SK-N-SH treated with all-trans-retinoic acid at 6 μM for 48 hours (cell line): ENCODE measurements around the gene NXPH1.

Source experiments
- ATAC-seq: fragments of 200-7000 bp; cut with Tn5 transposase; 3 replicates; pipeline ENCODE4 v1.9.1; 2020; ENCODE audit warnings: mild to moderate bottlenecking, moderate library complexity
- ARNTL ChIP-seq: fragments of 450-650 bp; formaldehyde crosslinking; IDR thresholded peaks from 2 replicates; pipeline ENCODE4 v1.5.0; 2020; ENCODE audit warnings: low read depth, mild to moderate bottlenecking, moderate library complexity, borderline replicate concordance
- BACH2 ChIP-seq: fragments of 250-450 bp; sonication (Bioruptor Pico); IDR thresholded peaks from 2 replicates; pipeline ENCODE4 v1.9.0; 2021; ENCODE audit warnings: mild to moderate bottlenecking, borderline replicate concordance
- CSDC2 ChIP-seq: fragments of 250-450 bp; sonication (Bioruptor Pico); IDR thresholded peaks from 2 replicates; pipeline ENCODE4 v1.5.0; 2020; ENCODE audit warnings: mild to moderate bottlenecking, moderate library complexity
- CSRNP3 ChIP-seq: fragments of 250-450 bp; sonication (Bioruptor Pico); IDR thresholded peaks from 2 replicates; pipeline ENCODE4 v1.5.1; 2021; ENCODE audit warnings: mild to moderate bottlenecking, moderate library complexity
- ESRRG ChIP-seq: fragments of 250-450 bp; sonication (Bioruptor Pico); IDR thresholded peaks from 2 replicates; pipeline ENCODE4 v1.6.1; 2021; ENCODE audit warnings: mild to moderate bottlenecking
- GLIS3 ChIP-seq: fragments of 250-450 bp; sonication (Bioruptor Pico); IDR thresholded peaks from 2 replicates; pipeline ENCODE4 v1.5.0; 2020; ENCODE audit warnings: mild to moderate bottlenecking, moderate library complexity
- ISL1 ChIP-seq: fragments of 250-450 bp; sonication (Bioruptor Pico); IDR thresholded peaks from 2 replicates; pipeline ENCODE4 v2.1.2; 2022; ENCODE audit warnings: mild to moderate bottlenecking, moderate library complexity
- OSR1 ChIP-seq: fragments of 250-450 bp; sonication (Bioruptor Pico); IDR thresholded peaks from 2 replicates; pipeline ENCODE4 v1.8.0; 2022; ENCODE audit warnings: moderate library complexity, mild to moderate bottlenecking, inconsistent platforms
- PPARA ChIP-seq: fragments of 250-450 bp; sonication (Bioruptor Pico); IDR thresholded peaks from 2 replicates; pipeline ENCODE4 v1.5.0; 2020; ENCODE audit warnings: mild to moderate bottlenecking, borderline replicate concordance
- RARB ChIP-seq: fragments of 250-450 bp; sonication (Bioruptor Pico); IDR thresholded peaks from 2 replicates; pipeline ENCODE4 v1.8.0; 2021; ENCODE audit warnings: mild to moderate bottlenecking, moderate library complexity
- SNAI2 ChIP-seq: fragments of 250-450 bp; sonication (Bioruptor Pico); IDR thresholded peaks from 2 replicates; pipeline ENCODE4 v1.5.0; 2020; ENCODE audit warnings: mild to moderate bottlenecking, moderate library complexity
- TCF4 ChIP-seq: fragments of 250-450 bp; sonication (Bioruptor Pico); IDR thresholded peaks from 2 replicates; pipeline ENCODE4 v1.8.0; 2021; ENCODE audit warnings: mild to moderate bottlenecking, moderate library complexity, borderline replicate concordance
- TOX ChIP-seq: fragments of 250-450 bp; sonication (Bioruptor Pico); IDR thresholded peaks from 2 replicates; pipeline ENCODE4 v1.8.0; 2021; ENCODE audit warnings: mild to moderate bottlenecking, moderate library complexity, borderline replicate concordance
- TSHZ2 ChIP-seq: fragments of 250-450 bp; sonication (Bioruptor Pico); IDR thresholded peaks from 2 replicates; pipeline ENCODE4 v1.5.0; 2020; ENCODE audit warnings: mild to moderate bottlenecking, moderate library complexity
- ZC3H10 ChIP-seq: fragments of 250-450 bp; sonication (Bioruptor Pico); IDR thresholded peaks from 2 replicates; pipeline ENCODE4 v1.5.1; 2021; ENCODE audit warnings: mild to moderate bottlenecking, moderate library complexity
- ZFP3 ChIP-seq: fragments of 250-450 bp; sonication (Bioruptor Pico); IDR thresholded peaks from 2 replicates; pipeline ENCODE4 v1.5.0; 2020; ENCODE audit warnings: mild to moderate bottlenecking, moderate library complexity
- ZFP30 ChIP-seq: fragments of 450-650 bp; formaldehyde crosslinking; IDR thresholded peaks from 2 replicates; pipeline ENCODE4 v1.5.0; 2022; ENCODE audit warnings: mild to moderate bottlenecking, moderate library complexity
- ZNF565 ChIP-seq: fragments of 450-650 bp; formaldehyde crosslinking; conservative IDR thresholded peaks from 2 replicates; pipeline ENCODE4 v1.5.0; 2020; ENCODE audit warnings: low read depth, mild to moderate bottlenecking, moderate library complexity
- ZNF70 ChIP-seq: fragments of 450-650 bp; formaldehyde crosslinking; IDR thresholded peaks from 2 replicates; pipeline ENCODE4 v1.5.0; 2020; ENCODE audit warnings: mild to moderate bottlenecking, moderate library complexity
- ZNF8 ChIP-seq: fragments of 450-650 bp; formaldehyde crosslinking; IDR thresholded peaks from 2 replicates; pipeline ENCODE4 v1.5.0; 2020; ENCODE audit warnings: mild to moderate bottlenecking, moderate library complexity
- TF ChIP-seq, protein P1 (sequence below): fragments of 250-450 bp; sonication (Bioruptor Pico); IDR thresholded peaks from 2 replicates; pipeline ENCODE4 v1.5.1; 2020; ENCODE audit warnings: low read depth, mild to moderate bottlenecking, moderate library complexity
- TF ChIP-seq, protein P2 (sequence below): fragments of 250-450 bp; sonication (Bioruptor Pico); IDR thresholded peaks from 2 replicates; pipeline ENCODE4 v1.8.0; 2021; ENCODE audit warnings: low read depth, mild to moderate bottlenecking, moderate library complexity, borderline replicate concordance
- TF ChIP-seq, protein P3 (sequence below): fragments of 250-450 bp; sonication (Bioruptor Pico); IDR thresholded peaks from 2 replicates; pipeline ENCODE4 v1.8.0; 2020; ENCODE audit warnings: mild to moderate bottlenecking, moderate library complexity, borderline replicate concordance

Gene NXPH1

GRCh38 chr7:8613191-8613590 lies 179.8 kb downstream of the NXPH1 start:
- no peak for ATAC-seq
- TF ChIP-seq TSHZ2 (CRISPR knock-in tag) (no peak), ZFP3 (CRISPR knock-in tag) (no peak), ZNF565 (CRISPR knock-in tag) (no peak), TOX (no peak), RARB (no peak), BACH2 (CRISPR knock-in tag) (no peak), GLIS3 (no peak), ZNF70 (CRISPR knock-in tag) (no peak), SNAI2 (CRISPR knock-in tag) (no peak), PPARA (CRISPR knock-in tag) (no peak), ZFP30 (CRISPR knock-in tag) (no peak), CSRNP3 (CRISPR knock-in tag) (no peak), ESRRG (no peak), OSR1 (CRISPR knock-in tag) (no peak), ARNTL (CRISPR knock-in tag) (no peak), CSDC2 (CRISPR knock-in tag) (no peak), ISL1 (CRISPR knock-in tag) (no peak), ZC3H10 (CRISPR knock-in tag) (no peak), TCF4 (CRISPR knock-in tag) (no peak; the same call in 1 of the 2 replicates)
- TF ChIP-seq, protein P1, sequence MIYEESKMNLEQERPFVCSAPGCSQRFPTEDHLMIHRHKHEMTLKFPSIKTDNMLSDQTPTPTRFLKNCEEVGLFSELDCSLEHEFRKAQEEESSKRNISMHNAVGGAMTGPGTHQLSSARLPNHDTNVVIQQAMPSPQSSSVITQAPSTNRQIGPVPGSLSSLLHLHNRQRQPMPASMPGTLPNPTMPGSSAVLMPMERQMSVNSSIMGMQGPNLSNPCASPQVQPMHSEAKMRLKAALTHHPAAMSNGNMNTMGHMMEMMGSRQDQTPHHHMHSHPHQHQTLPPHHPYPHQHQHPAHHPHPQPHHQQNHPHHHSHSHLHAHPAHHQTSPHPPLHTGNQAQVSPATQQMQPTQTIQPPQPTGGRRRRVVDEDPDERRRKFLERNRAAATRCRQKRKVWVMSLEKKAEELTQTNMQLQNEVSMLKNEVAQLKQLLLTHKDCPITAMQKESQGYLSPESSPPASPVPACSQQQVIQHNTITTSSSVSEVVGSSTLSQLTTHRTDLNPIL (CRISPR knock-in tag): no peak

DNA sequence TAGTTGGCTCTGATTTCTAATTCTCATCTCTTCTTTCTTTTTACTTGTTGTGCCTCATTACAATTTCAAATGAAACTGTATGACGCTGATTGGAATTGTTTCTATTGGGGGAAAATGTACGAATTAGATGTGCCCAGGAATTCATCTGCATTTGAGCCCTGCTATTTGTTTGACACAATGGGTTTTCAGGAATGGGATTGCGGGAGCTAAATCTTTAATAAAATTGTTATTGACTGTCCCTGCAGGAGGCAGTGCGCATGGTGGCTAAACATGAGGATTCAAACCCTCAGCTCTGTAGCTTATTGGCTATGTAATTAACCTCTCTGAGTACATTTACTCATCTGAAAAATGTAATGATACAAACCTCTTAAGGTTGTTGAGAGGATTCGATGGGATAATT lies 181.6 kb downstream of the NXPH1 start:
- TF ChIP-seq CSDC2 (CRISPR knock-in tag) (no peak), CSRNP3 (CRISPR knock-in tag) (no peak), ARNTL (CRISPR knock-in tag) (no peak), TOX (no peak), SNAI2 (CRISPR knock-in tag) (no peak), RARB (no peak), ISL1 (CRISPR knock-in tag) (no peak), PPARA (CRISPR knock-in tag) (no peak), ZNF70 (CRISPR knock-in tag) (no peak), ZNF8 (CRISPR knock-in tag) (no peak), ZC3H10 (CRISPR knock-in tag) (no peak)
- TF ChIP-seq, protein P2, sequence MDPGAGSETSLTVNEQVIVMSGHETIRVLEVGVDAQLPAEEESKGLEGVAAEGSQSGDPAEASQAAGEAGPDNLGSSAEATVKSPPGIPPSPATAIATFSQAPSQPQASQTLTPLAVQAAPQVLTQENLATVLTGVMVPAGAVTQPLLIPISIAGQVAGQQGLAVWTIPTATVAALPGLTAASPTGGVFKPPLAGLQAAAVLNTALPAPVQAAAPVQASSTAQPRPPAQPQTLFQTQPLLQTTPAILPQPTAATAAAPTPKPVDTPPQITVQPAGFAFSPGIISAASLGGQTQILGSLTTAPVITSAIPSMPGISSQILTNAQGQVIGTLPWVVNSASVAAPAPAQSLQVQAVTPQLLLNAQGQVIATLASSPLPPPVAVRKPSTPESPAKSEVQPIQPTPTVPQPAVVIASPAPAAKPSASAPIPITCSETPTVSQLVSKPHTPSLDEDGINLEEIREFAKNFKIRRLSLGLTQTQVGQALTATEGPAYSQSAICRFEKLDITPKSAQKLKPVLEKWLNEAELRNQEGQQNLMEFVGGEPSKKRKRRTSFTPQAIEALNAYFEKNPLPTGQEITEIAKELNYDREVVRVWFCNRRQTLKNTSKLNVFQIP (CRISPR knock-in tag): no peak
- TF ChIP-seq, protein P3, sequence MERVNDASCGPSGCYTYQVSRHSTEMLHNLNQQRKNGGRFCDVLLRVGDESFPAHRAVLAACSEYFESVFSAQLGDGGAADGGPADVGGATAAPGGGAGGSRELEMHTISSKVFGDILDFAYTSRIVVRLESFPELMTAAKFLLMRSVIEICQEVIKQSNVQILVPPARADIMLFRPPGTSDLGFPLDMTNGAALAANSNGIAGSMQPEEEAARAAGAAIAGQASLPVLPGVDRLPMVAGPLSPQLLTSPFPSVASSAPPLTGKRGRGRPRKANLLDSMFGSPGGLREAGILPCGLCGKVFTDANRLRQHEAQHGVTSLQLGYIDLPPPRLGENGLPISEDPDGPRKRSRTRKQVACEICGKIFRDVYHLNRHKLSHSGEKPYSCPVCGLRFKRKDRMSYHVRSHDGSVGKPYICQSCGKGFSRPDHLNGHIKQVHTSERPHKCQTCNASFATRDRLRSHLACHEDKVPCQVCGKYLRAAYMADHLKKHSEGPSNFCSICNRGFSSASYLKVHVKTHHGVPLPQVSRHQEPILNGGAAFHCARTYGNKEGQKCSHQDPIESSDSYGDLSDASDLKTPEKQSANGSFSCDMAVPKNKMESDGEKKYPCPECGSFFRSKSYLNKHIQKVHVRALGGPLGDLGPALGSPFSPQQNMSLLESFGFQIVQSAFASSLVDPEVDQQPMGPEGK: no peak
- ATAC-seq: no peak
